Measurements from ENCODE around the gene LRRC8D. TPM values are rescaled to one million over a fixed set of nuclear protein-coding genes. Genes with fewer than 3 reads are reported as not detected.

LRRC8D gene
- total RNA-seq, 2 donors from 2014 or later = 35.8 to 42.7 TPM

DNA sequence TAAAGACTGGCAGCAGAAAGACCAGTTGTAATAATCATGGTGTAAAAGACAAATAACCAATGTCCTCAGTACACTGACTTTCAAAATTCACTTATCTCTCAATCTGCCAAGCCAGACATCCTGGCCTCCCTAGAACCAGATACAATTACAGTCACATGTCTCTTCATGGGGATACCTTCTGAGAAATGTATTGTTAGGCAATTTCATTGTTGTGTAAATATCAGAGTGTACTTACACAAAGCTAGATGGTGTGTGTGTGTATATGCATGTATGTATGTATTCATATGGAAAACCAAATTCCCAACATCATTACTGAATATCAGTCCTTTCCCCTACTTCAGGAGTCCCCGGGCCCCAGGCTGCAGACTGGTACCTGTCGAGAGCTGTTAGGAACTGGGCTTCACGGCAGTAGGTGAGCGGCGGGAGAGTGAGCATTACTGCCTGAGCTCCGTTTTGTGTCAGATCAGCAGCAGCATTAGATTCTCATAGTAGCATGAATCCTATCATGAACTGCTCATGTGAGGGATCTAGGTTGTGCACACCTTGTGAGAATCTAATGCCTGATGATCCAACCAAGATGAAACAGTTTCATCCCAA is 108.7 kb downstream of the LRRC8D start:
- intact Hi-C loops (cut with DNase I) = no loop called here
- no peak for DNase-seq
- no peak overlapping the region for H3K4me3 ChIP-seq
- no peak for TF ChIP-seq CTCF (IDR thresholded peaks at IDR 0.05)
- H3K4me1 ChIP-seq = no peaks in the 10 kb centered on the region
- no peak overlapping the region for H3K27ac ChIP-seq
- H3K27me3 ChIP-seq = no peaks in the 10 kb centered on the region
- H3K36me3 ChIP-seq = no peaks in the 10 kb centered on the region
- H3K9ac ChIP-seq (ENCODE audit: low read depth in 2 of 2, low read length in 2 of 2) = no peak overlapping the region
- no peaks in the 10 kb centered on the region for H3K9me3 ChIP-seq

GRCh38 chr1:89930579-89930978 is 109.7 kb downstream of the LRRC8D start:
- no peaks in the 10 kb centered on the region for H3K27me3 ChIP-seq
- TF ChIP-seq CTCF (IDR thresholded peaks at IDR 0.05) = no peak
- no peak overlapping the region for H3K9ac ChIP-seq (ENCODE audit: low read depth in 2 of 2, low read length in 2 of 2)
- intact Hi-C loops (cut with DNase I) = no loop called here
- H3K9me3 ChIP-seq = no peaks in the 10 kb centered on the region
- DNase-seq = no peak
- H3K4me3 ChIP-seq = no peak overlapping the region
- no peaks in the 10 kb centered on the region for H3K4me1 ChIP-seq
- no peak overlapping the region for H3K27ac ChIP-seq
- H3K36me3 ChIP-seq = no peaks in the 10 kb centered on the region

- Histone ChIP-seq H3K9me3 (no peaks in the 10 kb centered on the region), H3K27ac (no peak overlapping the region), H3K27me3 (no peaks in the 10 kb centered on the region), H3K36me3 (no peaks in the 10 kb centered on the region), H3K4me1 (no peaks in the 10 kb centered on the region), H3K9ac (ENCODE audit: low read depth in 2 of 2, low read length in 2 of 2) (no peak overlapping the region), H3K4me3 (no peak overlapping the region)
- intact Hi-C loops (cut with DNase I) = no loop called here
- no peak for DNase-seq
- no peak for TF ChIP-seq CTCF (IDR thresholded peaks at IDR 0.05)
Observed at GRCh38 chr1:89931964-89932363, 111.1 kb downstream of the LRRC8D start.

GRCh38 chr1:89932598-89933364 is 111.9 kb downstream of the LRRC8D start:
- H3K36me3 ChIP-seq = no peaks in the 10 kb centered on the region
- no peaks in the 10 kb centered on the region for H3K4me1 ChIP-seq
- no peak overlapping the region for H3K9ac ChIP-seq (ENCODE audit: low read depth in 2 of 2, low read length in 2 of 2)
- TF ChIP-seq CTCF (IDR thresholded peaks at IDR 0.05) = no peak
- H3K27ac ChIP-seq = no peak overlapping the region
- H3K9me3 ChIP-seq = no peaks in the 10 kb centered on the region
- H3K27me3 ChIP-seq = no peaks in the 10 kb centered on the region
- intact Hi-C loops (cut with DNase I) = no loop called here
- H3K4me3 ChIP-seq = no peak overlapping the region
- no peak for DNase-seq

DNA sequence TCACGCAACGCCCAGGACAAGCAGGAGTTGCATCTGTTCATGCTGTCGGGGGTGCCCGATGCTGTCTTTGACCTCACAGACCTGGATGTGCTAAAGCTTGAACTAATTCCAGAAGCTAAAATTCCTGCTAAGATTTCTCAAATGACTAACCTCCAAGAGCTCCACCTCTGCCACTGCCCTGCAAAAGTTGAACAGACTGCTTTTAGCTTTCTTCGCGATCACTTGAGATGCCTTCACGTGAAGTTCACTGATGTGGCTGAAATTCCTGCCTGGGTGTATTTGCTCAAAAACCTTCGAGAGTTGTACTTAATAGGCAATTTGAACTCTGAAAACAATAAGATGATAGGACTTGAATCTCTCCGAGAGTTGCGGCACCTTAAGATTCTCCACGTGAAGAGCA is 113.6 kb downstream of the LRRC8D start:
- no peaks in the 10 kb centered on the region for H3K36me3 ChIP-seq
- intact Hi-C loops (cut with DNase I) = no loop called here
- no peaks in the 10 kb centered on the region for H3K9me3 ChIP-seq
- no peak overlapping the region for H3K4me3 ChIP-seq
- DNase-seq = no peak
- no peak overlapping the region for H3K27ac ChIP-seq
- H3K4me1 ChIP-seq = no peaks in the 10 kb centered on the region
- TF ChIP-seq CTCF (IDR thresholded peaks at IDR 0.05) = no peak
- no peaks in the 10 kb centered on the region for H3K27me3 ChIP-seq
- no peak overlapping the region for H3K9ac ChIP-seq (ENCODE audit: low read depth in 2 of 2, low read length in 2 of 2)
